Measurements from ENCODE around the gene CMSS1. TPM values are rescaled to one million over a fixed set of nuclear protein-coding genes. Genes with fewer than 3 reads are reported as not detected.
A peak's percentile ranks its signal among the peaks of the same experiment; 100 is the strongest.

CMSS1 gene
- total RNA-seq, 4 donors from 2014 or later: 23.2 to 89.5 (median 67.6) TPM

DNA sequence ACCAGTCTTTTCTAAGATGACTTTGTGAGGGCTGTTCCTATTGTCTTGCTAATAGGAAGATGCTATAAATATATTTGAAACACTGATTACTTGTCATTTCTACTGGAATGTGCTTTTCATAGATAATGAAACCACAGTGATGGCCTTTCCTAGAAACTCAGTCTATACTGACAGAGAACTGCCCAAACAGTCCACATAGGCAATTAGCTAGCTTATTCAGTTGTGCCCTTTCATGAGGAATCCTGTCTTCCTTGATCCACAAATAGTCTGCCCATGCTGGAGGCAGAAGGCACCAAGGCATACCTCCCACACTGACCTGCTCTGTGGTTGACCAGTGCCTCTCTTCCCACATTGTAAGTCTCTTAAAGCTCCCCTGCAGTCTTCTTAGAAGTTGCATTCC, 135.9 kb downstream of the CMSS1 start:
- Histone ChIP-seq H3K36me3 (no peaks in the 10 kb centered on the region), H3K9me3 (no peaks in the 10 kb centered on the region), H3K27me3 (no peaks in the 10 kb centered on the region), H3K27ac (peak overlapping the region in 2 of 4 donors; percentile 5 to 75), H3K4me1 (peaks cover 36 to 60% of the 10 kb centered on the region in 2 donors), H3K4me3 (no peak overlapping the region)
- TF ChIP-seq POLR2A (IDR thresholded peaks at IDR 0.05): no peak
- TF ChIP-seq, protein P1, sequence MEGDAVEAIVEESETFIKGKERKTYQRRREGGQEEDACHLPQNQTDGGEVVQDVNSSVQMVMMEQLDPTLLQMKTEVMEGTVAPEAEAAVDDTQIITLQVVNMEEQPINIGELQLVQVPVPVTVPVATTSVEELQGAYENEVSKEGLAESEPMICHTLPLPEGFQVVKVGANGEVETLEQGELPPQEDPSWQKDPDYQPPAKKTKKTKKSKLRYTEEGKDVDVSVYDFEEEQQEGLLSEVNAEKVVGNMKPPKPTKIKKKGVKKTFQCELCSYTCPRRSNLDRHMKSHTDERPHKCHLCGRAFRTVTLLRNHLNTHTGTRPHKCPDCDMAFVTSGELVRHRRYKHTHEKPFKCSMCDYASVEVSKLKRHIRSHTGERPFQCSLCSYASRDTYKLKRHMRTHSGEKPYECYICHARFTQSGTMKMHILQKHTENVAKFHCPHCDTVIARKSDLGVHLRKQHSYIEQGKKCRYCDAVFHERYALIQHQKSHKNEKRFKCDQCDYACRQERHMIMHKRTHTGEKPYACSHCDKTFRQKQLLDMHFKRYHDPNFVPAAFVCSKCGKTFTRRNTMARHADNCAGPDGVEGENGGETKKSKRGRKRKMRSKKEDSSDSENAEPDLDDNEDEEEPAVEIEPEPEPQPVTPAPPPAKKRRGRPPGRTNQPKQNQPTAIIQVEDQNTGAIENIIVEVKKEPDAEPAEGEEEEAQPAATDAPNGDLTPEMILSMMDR (IDR thresholded peaks at IDR 0.05 in 4 of 5, conservative IDR thresholded peaks at IDR 0.05 in 1 of 5): no peak
- no peak for ATAC-seq
- DNase-seq: no peak
- in situ Hi-C loops (cut with MboI; ENCODE audit: low sequenced_read_pairs in 4 of 4) (no loop called here), intact Hi-C loops (cut with DNase I; ENCODE audit: low total_unique reads) (loop anchor here (5.0 kb wide), 1 partner anchor 1976 kb away; no protein-coding TSS in a partner anchor)

- in situ Hi-C loops (cut with MboI; ENCODE audit: low sequenced_read_pairs in 4 of 4): no loop called here
- Histone ChIP-seq H3K27ac (peak overlapping the region; percentile 19 to 77 (median 68)), H3K27me3 (no peaks in the 10 kb centered on the region), H3K4me1 (peaks cover 41 to 58% of the 10 kb centered on the region in 2 donors), H3K4me3 (no peak overlapping the region), H3K9me3 (no peaks in the 10 kb centered on the region), H3K36me3 (no peaks in the 10 kb centered on the region)
- no peak for ATAC-seq
- intact Hi-C loops (cut with DNase I; ENCODE audit: low total_unique reads): loop anchor here (5.0 kb wide), 1 partner anchor 1978 kb away; no protein-coding TSS in a partner anchor
- TF ChIP-seq, protein P1 (IDR thresholded peaks at IDR 0.05 in 4 of 5, conservative IDR thresholded peaks at IDR 0.05 in 1 of 5): no peak
- TF ChIP-seq POLR2A (IDR thresholded peaks at IDR 0.05): no peak
- DNase-seq: no peak
These were observed 137.4 kb downstream of the CMSS1 start for GRCh38 chr3:99954914-99955644.

GRCh38 chr3:99955773-99956562, 138.3 kb downstream of the CMSS1 start:
- in situ Hi-C loops (cut with MboI; ENCODE audit: low sequenced_read_pairs in 4 of 4): no loop called here
- TF ChIP-seq, protein P1 (IDR thresholded peaks at IDR 0.05 in 4 of 5, conservative IDR thresholded peaks at IDR 0.05 in 1 of 5): no peak
- TF ChIP-seq POLR2A (IDR thresholded peaks at IDR 0.05): no peak
- H3K36me3 ChIP-seq: no peaks in the 10 kb centered on the region
- intact Hi-C loops (cut with DNase I; ENCODE audit: low total_unique reads): no loop called here
- ATAC-seq: no peak
- no peak overlapping the region for H3K4me3 ChIP-seq
- H3K27ac ChIP-seq: peak overlapping the region; percentile 60 to 77 (median 68)
- peaks cover 49 to 57% of the 10 kb centered on the region in 2 donors for H3K4me1 ChIP-seq
- H3K27me3 ChIP-seq: no peaks in the 10 kb centered on the region
- DNase-seq: no peak
- no peaks in the 10 kb centered on the region for H3K9me3 ChIP-seq

DNA sequence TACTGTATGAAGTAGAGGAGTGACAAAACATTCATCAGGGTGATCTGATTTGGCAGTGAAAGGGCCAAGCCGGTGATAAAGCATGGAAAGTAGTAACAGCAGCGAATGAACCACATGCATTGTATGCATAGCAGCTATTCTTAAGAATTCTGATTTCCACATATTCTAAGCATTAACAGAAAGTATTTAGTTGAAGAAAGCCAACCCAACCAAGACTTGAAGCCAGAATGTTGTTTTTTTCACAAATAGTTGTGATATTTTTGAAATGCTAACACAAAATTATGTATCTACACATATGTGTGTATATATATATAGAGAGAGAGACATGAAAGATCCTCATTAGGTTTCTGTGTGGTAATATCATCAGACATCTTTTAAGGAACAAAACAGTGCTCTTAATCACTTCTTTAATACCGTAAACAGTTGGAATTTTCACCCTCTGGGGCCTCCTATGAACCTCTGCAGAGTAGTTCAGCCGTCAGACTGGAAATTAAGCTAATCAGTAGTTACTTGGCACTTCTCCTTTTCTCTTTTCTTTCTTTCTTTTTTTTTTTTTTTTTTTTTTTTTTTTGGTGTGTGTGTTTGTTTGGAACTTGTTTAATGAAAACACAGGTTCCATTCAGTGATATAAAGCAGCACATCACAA, 139.6 kb downstream of the CMSS1 start:
- H3K4me1 ChIP-seq: peaks cover 58 to 68% of the 10 kb centered on the region in 2 donors
- H3K27me3 ChIP-seq: no peaks in the 10 kb centered on the region
- H3K4me3 ChIP-seq: no peak overlapping the region
- H3K36me3 ChIP-seq: no peaks in the 10 kb centered on the region
- no peak for ATAC-seq
- TF ChIP-seq, protein P1 (IDR thresholded peaks at IDR 0.05 in 4 of 5, conservative IDR thresholded peaks at IDR 0.05 in 1 of 5): no peak
- TF ChIP-seq POLR2A (IDR thresholded peaks at IDR 0.05): no peak
- H3K27ac ChIP-seq: peak overlapping the region; percentile 60 to 77 (median 70)
- no peak for DNase-seq
- intact Hi-C loops (cut with DNase I; ENCODE audit: low total_unique reads): no loop called here
- in situ Hi-C loops (cut with MboI; ENCODE audit: low sequenced_read_pairs in 4 of 4): no loop called here
- H3K9me3 ChIP-seq: no peaks in the 10 kb centered on the region
